HepG2 (cell line): ENCODE data around the gene ZNF747.

ENCODE experiments used
- REST ChIP-seq, 2 experiments: IDR thresholded peaks; 2 replicates each; pipeline ENCODE4 v1.6.1; 2011 to 2012; ENCODE audit warnings: low read length in 2 of 2, borderline replicate concordance in 1 of 2, low read depth in 1 of 2, mild to moderate bottlenecking in 1 of 2, moderate library complexity in 1 of 2
- ZNF230 ChIP-seq: sonication (generic); formaldehyde crosslinking; IDR thresholded peaks from 2 replicates; pipeline ENCODE4 v1.4.0; 2020; ENCODE audit warnings: mild to moderate bottlenecking, missing genetic modification reagents

DNA sequence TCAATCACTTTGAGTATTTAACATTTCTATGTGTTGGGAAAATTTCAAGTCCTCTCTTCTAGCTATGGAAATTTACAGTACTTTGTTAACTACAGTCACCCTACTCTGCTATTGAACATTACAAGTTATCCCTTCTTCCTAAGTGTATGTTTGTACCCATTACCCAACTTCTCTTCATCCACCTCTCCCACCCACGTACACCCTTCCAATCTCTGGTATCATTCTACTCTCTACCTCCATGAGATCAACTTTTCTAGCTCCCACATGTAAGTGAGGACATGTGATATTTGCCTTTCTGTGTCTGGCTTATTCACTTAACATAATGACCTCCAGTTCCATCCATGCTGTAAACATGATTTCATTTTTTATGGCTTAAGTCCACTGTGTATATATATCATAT, 40.0 kb upstream of the ZNF747 start:
- TF ChIP-seq REST (IDR thresholded peaks at IDR 0.05; ENCODE audit: borderline replicate concordance in 1 of 2, low read depth in 1 of 2, low read length in 2 of 2) (no peak), ZNF230 (CRISPR knock-in tag) (no peak)
